HG03460 (cell line): ENCODE results near the gene KMT2E.

Experiments used
- ATAC-seq: cut with Tn5 transposase; IDR thresholded peaks from one replicate; pipeline ENCODE4 v1.9.1; 2021; ENCODE audit not compliant: unreplicated experiment

Gene KMT2E

GRCh38 chr7:105009667-105010503, 4.1 kb upstream of the KMT2E start:
- ATAC-seq = no peak

GRCh38 chr7:105010504-105011130, 3.4 kb upstream of the KMT2E start:
- no peak for ATAC-seq

- ATAC-seq = no peak
These were observed 2.7 kb upstream of the KMT2E start for GRCh38 chr7:105011141-105011830.

GRCh38 chr7:105011831-105012502, 2.0 kb upstream of the KMT2E start:
- ATAC-seq = no peak

- peak; percentile 67 for ATAC-seq
These were observed 1.3 kb upstream of the KMT2E start for GRCh38 chr7:105012503-105013220.

GRCh38 chr7:105013221-105013815, 687 bp upstream of the KMT2E start:
- peak; percentile 33 for ATAC-seq

- peak; percentile 11 for ATAC-seq
These were observed 836 bp downstream of the KMT2E start for GRCh38 chr7:105014693-105015389.

- ATAC-seq = no peak
These were observed 1.5 kb downstream of the KMT2E start for GRCh38 chr7:105015390-105015965.

- no peak for ATAC-seq
These were observed 2.2 kb downstream of the KMT2E start for GRCh38 chr7:105016068-105016708.

- no peak for ATAC-seq
These were observed 3.0 kb downstream of the KMT2E start for GRCh38 chr7:105016709-105017656.

- ATAC-seq = no peak
These were observed 3.8 kb downstream of the KMT2E start for GRCh38 chr7:105017657-105018365.

GRCh38 chr7:105019269-105019668, 5.3 kb downstream of the KMT2E start:
- ATAC-seq = no peak

- ATAC-seq = no peak
These were observed 6.9 kb downstream of the KMT2E start for GRCh38 chr7:105020926-105021325.

GRCh38 chr7:105021352-105021751, 7.3 kb downstream of the KMT2E start:
- no peak for ATAC-seq

GRCh38 chr7:105021967-105022366, 8.0 kb downstream of the KMT2E start:
- no peak for ATAC-seq

- ATAC-seq = no peak
These were observed 8.5 kb downstream of the KMT2E start for GRCh38 chr7:105022458-105022857.

- ATAC-seq = no peak
These were observed 10.7 kb downstream of the KMT2E start for GRCh38 chr7:105024734-105025133.
